Heart right ventricle (tissue), 16 donors: ENCODE results near the gene MREG. TPM values are rescaled to one million over a fixed set of nuclear protein-coding genes. Genes with fewer than 3 reads are reported as not detected.
"Not testable (repeated sequence)": the region's sequence is repeated elsewhere in the genome, so short reads cannot be mapped to it uniquely, and the experiment has no call there.

ENCODE experiments used
- ATAC-seq, 8 donors: fragments of 200-7000 bp; cut with Tn5 transposase; one replicate each; pipeline ENCODE4 v1.9.1; 2020; ENCODE audit warnings: mild to moderate bottlenecking in 8 of 8, moderate library complexity in 8 of 8, moderate number of reproducible peaks in 1 of 8
- DNase-seq, 2 donors: peaks; one replicate each; pipeline ENCODE4 v3.0.0-alpha.2; 2020
- H3K27ac ChIP-seq, 10 donors: fragments of 200-600 bp; sonication (generic) in 2 of 10; one replicate each; pipeline versions ENCODE4 v1.5.0 to v1.8.0; 2020 to 2022; ENCODE audit warnings: mild to moderate bottlenecking in 3 of 10
- H3K27me3 ChIP-seq, 7 donors: fragments of 200-600 bp; one replicate each; pipeline ENCODE4 v1.8.0; 2021 to 2022; ENCODE audit warnings: mild to moderate bottlenecking in 2 of 7
- H3K36me3 ChIP-seq, 9 donors: fragments of 200-600 bp; sonication (generic) in 1 of 9; one replicate each; pipeline versions ENCODE4 v1.5.0 to v1.8.0; 2020 to 2022; ENCODE audit warnings: mild to moderate bottlenecking in 2 of 9
- H3K4me1 ChIP-seq, 9 donors: fragments of 200-600 bp; sonication (generic) in 1 of 9; one replicate each; pipeline versions ENCODE4 v1.5.0 to v1.8.0; 2020 to 2022; ENCODE audit warnings: mild to moderate bottlenecking in 4 of 9
- H3K4me3 ChIP-seq, 10 donors: fragments of 200-600 bp; sonication (generic) in 2 of 10; one replicate each; pipeline versions ENCODE4 v1.5.0 to v1.8.0; 2020 to 2022; ENCODE audit warnings: mild to moderate bottlenecking in 7 of 10, moderate library complexity in 2 of 10
- H3K9me3 ChIP-seq, 11 donors: fragments of 200-600 bp in 10 of 11; sonication (generic) in 2 of 11; one replicate each; pipeline versions ENCODE4 v1.5.0 to v1.8.0; 2013 to 2022; ENCODE audit warnings: mild to moderate bottlenecking in 2 of 11, control low read depth in 1 of 11, moderate library complexity in 1 of 11
- CTCF ChIP-seq, 9 donors: fragments of 200-600 bp; sonication (generic) in 2 of 9; IDR thresholded peaks; one replicate each; pipeline versions ENCODE4 v1.5.0 to v1.8.0; 2021 to 2022; ENCODE audit warnings: antibody characterized with exemption in 9 of 9, mild to moderate bottlenecking in 5 of 9, moderate library complexity in 1 of 9
- WGBS, 2 donors: extraction: QIAGEN DNeasy Blood & Tissue Kit; methylation state at CpG; one replicate each; pipeline ENCODE4 v1.1.7; 2013; ENCODE audit warnings: inconsistent platforms in 1 of 2; 5-methylcytosine and 5-hydroxymethylcytosine counted together
- intact Hi-C, 10 donors: fragments of 100-400 bp; cut with DNase I; formaldehyde crosslinking; loops; one replicate each; pipeline versions ENCODE4 v1.11.1 to v1.14.2; 2022
- polyA plus RNA-seq, 2 donors: library from polyadenylated mRNA; stranded (reverse); fragments of 200-250 nt; gene quantifications; one replicate each; pipeline ENCODE4 v1.2.3, GENCODE V29; 2013
- total RNA-seq, 10 donors: library from RNA; stranded (reverse); fragmentation: NEBNext Ultra II Directional in 3 of 10; extraction: Animal tissue kit (Norgen Biotek cat#: 25700) in 3 of 10; gene quantifications; one replicate each; pipeline versions ENCODE4 v1.2.1 to v1.2.4, GENCODE V29; 2021 to 2023
- donor health status: Arrhythmogenic right ventricular cardiomyopathy.
- donor health status: ischemic (EF 13 %, LVEDD 7.1; RV severe dilation, severe dysfunction).
- donor health status: healthy with polysubstance abuse.
- donor health status: DM: no; HTN: yes; CAD: no.
- donor health status: DM: no; HTN: no; CAD: no.
- donor health status: ischemic (EF 25% LVEDD 6.9; RV normal size, moderate dysfunction).
- donor health status: ischemic (EF 25% LVEDD 5.7; RV mildly dilated, moderate dysfunction).
- donor health status: healthy.
- donor health status: DM: yes; HTN: yes; CAD: no.
- donor health status: Ischemic cardiomyopathy.
- donor health status: ischemic (EF 35%, LVEDD 5.7; RV mildly dilated, moderate dysfunction).
- donor health status: nonischemic (EF 11% LVEDD 7.7; RV severe dilation, severe dysfunction).
- donor health status: DM: yes; HTN: yes; CAD: no.
- donor health status: PGD.
- donor health status: ischemic (EF 29% LVEDD 5.4; RV normal size, mild dysfunction).
- donor health status: nonischemic (EF 23%, LVEDD 6.1; RV moderate dilation, normal function).

Gene MREG
- total and polyA plus RNA-seq, 12 donors: 0.13 to 1.5 (median 0.38) TPM

- Histone ChIP-seq H3K27me3 (peaks cover 0 to 5% (median 0%) of the 10 kb centered on the region in 7 donors), H3K4me1 (peaks cover 0 to 9% (median 0%) of the 10 kb centered on the region in 9 donors), H3K9me3 (no peaks in the 10 kb centered on the region), H3K36me3 (no peaks in the 10 kb centered on the region), H3K27ac (no peak overlapping the region), H3K4me3 (no peak overlapping the region)
- 86 to 89% methylated on average over 6 of the region's 6 CpGs for WGBS, 2 donors
- DNase-seq: no peak
- intact Hi-C loops: no loop called here
- peak in 1 of 8 donors; percentile 31 for ATAC-seq
- TF ChIP-seq CTCF (IDR thresholded peaks at IDR 0.05): no peak
Measured at GRCh38 chr2:215929602-215930335, 83.6 kb downstream of the MREG start.

- H3K9me3 ChIP-seq: no peaks in the 10 kb centered on the region
- no peaks in the 10 kb centered on the region for H3K36me3 ChIP-seq
- peaks cover 0 to 5% (median 0%) of the 10 kb centered on the region in 7 donors for H3K27me3 ChIP-seq
- no peak overlapping the region for H3K4me3 ChIP-seq
- ATAC-seq (no peak), DNase-seq (no peak)
- 75 to 83% methylated on average over 11 of the region's 11 CpGs for WGBS, 2 donors
- peaks cover 0 to 9% (median 0%) of the 10 kb centered on the region in 9 donors for H3K4me1 ChIP-seq
- no peak for TF ChIP-seq CTCF (IDR thresholded peaks at IDR 0.05)
- intact Hi-C loops: no loop called here
- H3K27ac ChIP-seq: no peak overlapping the region
Measured at GRCh38 chr2:215928086-215928485, 85.3 kb downstream of the MREG start.

- H3K4me1 ChIP-seq, H3K27ac ChIP-seq, H3K4me3 ChIP-seq, ATAC-seq, DNase-seq, H3K36me3 ChIP-seq, H3K27me3 ChIP-seq, intact Hi-C loops, H3K9me3 ChIP-seq: not testable (repeated sequence)
- 91% methylated on average over 6 of the region's 6 CpGs for WGBS, 2 donors
Measured at GRCh38 chr2:215926992-215927391, 86.4 kb downstream of the MREG start.

- H3K27me3 ChIP-seq: no peaks in the 10 kb centered on the region
- H3K4me3 ChIP-seq: no peak overlapping the region
- 94% methylated on average over 3 of the region's 3 CpGs for WGBS, 2 donors
- intact Hi-C loops: loop anchor here in 6 of 10 donors (2.0 to 5.0 kb wide), 5 partner anchors 465 to 485 kb away; partner anchors contain the start of gene FN1 (in 1 of the 6)
- ATAC-seq: no peak
- no peaks in the 10 kb centered on the region for H3K9me3 ChIP-seq
- H3K36me3 ChIP-seq: no peaks in the 10 kb centered on the region
- DNase-seq: no peak
- TF ChIP-seq CTCF (IDR thresholded peaks at IDR 0.05): no peak
- no peak overlapping the region for H3K27ac ChIP-seq
- H3K4me1 ChIP-seq: peaks cover 0 to 27% (median 4%) of the 10 kb centered on the region in 9 donors
Measured at GRCh38 chr2:215921895-215922294, 91.5 kb downstream of the MREG start.
